B cell (primary cell): ENCODE measurements around the gene PSMB5.

Source experiments
- CTCF ChIP-seq: fragments of 200-600 bp; IDR thresholded peaks from one replicate; pipeline ENCODE4 v1.8.0; 2022; ENCODE audit warnings: antibody characterized with exemption, mild to moderate bottlenecking
- EZH2 ChIP-seq: IDR thresholded peaks from 2 replicates; pipeline ENCODE4 v1.6.1; 2012; ENCODE audit warnings: borderline replicate concordance, low read depth, mild to moderate bottlenecking, moderate library complexity, low read length; ENCODE audit not compliant: insufficient read depth, poor library complexity, severe bottlenecking

DNA sequence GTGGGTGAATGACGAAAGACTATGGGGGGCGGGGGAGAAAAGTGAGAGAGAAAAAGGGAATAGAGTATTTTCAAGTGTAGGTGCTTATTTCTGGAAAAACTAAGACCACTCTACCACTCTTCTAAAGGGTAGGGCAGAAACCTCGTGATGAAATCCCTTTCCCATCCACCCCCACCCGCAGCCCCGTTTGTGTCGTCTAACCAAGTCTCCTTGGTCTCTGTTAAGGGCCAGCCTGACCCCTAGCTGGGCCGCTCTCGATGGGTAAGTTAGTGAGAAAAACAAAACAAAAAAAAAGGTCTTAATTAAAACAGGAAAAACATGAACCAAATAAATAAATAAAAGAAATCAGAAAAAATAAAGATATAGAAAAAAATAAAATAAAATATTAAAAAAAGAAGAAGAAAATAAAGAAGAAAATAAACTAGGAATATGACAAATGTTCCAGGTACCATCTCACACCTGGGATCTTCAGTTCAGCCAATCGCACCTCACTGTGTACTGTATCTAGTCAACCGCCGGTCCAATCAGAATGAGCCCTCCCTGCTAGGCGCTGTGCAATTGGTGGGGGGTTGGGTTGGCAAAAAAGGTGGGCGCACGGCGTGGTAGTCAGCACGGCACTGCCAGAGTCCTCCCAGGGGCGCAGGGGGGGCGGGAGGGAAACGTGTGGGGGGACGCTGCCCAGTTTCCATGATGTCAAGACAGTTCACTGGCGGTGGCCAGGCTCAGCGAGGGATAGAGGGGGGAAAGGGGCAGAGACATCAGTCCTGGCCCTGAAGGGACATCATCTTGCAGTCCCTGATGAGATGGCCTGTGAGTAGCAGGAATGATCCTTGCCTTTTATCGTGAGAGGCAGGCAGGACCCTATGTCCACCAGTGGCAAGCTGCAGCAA lies 32.4 kb upstream of the PSMB5 start:
- TF ChIP-seq CTCF = no peak
- no peak for TF ChIP-seq EZH2
